WERI-Rb-1 (cell line): Measurements from ENCODE around the gene TGFBRAP1.
"Not testable (repeated sequence)": the region's sequence is repeated elsewhere in the genome, so short reads cannot be mapped to it uniquely, and the experiment has no call there.

ENCODE experiments used
- DNase-seq: peaks from one replicate; pipeline ENCODE4 v3.0.0-alpha.2; 2020
- H3K27ac ChIP-seq: fragments of 250-450 bp; sonication (Bioruptor Pico); 2 replicates; pipeline ENCODE4 v1.5.1; 2020; ENCODE audit warnings: mild to moderate bottlenecking, moderate library complexity
- H3K27me3 ChIP-seq: fragments of 250-450 bp; sonication (Bioruptor Pico); 2 replicates; pipeline ENCODE4 v1.5.1; 2021; ENCODE audit warnings: mild to moderate bottlenecking, low read depth, moderate library complexity; ENCODE audit not compliant: insufficient read depth, severe bottlenecking
- H3K36me3 ChIP-seq: fragments of 250-450 bp; sonication (Bioruptor Pico); 2 replicates; pipeline ENCODE4 v1.5.1; 2020; ENCODE audit warnings: mild to moderate bottlenecking, moderate library complexity
- H3K4me3 ChIP-seq: 2 replicates; pipeline ENCODE4 v1.5.1; 2011; ENCODE audit warnings: low read depth, mild to moderate bottlenecking, control low read depth, low read length
- H3K9me3 ChIP-seq: fragments of 250-450 bp; sonication (Bioruptor Pico); 2 replicates; pipeline ENCODE4 v1.5.1; 2021; ENCODE audit warnings: mild to moderate bottlenecking, moderate library complexity; ENCODE audit not compliant: severe bottlenecking
- CTCF ChIP-seq: IDR thresholded peaks from 2 replicates; pipeline ENCODE4 v1.5.1; 2011; ENCODE audit warnings: low read depth, mild to moderate bottlenecking, control low read depth, inconsistent platforms, low read length

The TGFBRAP1 gene

GRCh38 chr2:105257981-105258380 lies 71.6 kb downstream of the TGFBRAP1 start:
- Histone ChIP-seq H3K27ac (no peak overlapping the region), H3K4me3 (no peak overlapping the region), H3K9me3 (no peaks in the 10 kb centered on the region), H3K27me3 (no peaks in the 10 kb centered on the region), H3K36me3 (no peaks in the 10 kb centered on the region)
- DNase-seq, result no peak
- TF ChIP-seq CTCF, result no peak

- H3K4me3 ChIP-seq, result no peak overlapping the region
- DNase-seq, result no peak
- H3K9me3 ChIP-seq, result no peaks in the 10 kb centered on the region
- no peaks in the 10 kb centered on the region for H3K36me3 ChIP-seq
- no peak for TF ChIP-seq CTCF
- no peaks in the 10 kb centered on the region for H3K27me3 ChIP-seq
- no peak overlapping the region for H3K27ac ChIP-seq
Measured at GRCh38 chr2:105256431-105257047, 73.0 kb downstream of the TGFBRAP1 start.

- no peaks in the 10 kb centered on the region for H3K27me3 ChIP-seq
- TF ChIP-seq CTCF, result no peak
- H3K36me3 ChIP-seq, result no peaks in the 10 kb centered on the region
- H3K4me3 ChIP-seq, result no peak overlapping the region
- no peak for DNase-seq
- no peaks in the 10 kb centered on the region for H3K9me3 ChIP-seq
- H3K27ac ChIP-seq, result no peak overlapping the region
Measured at GRCh38 chr2:105255979-105256378, 73.6 kb downstream of the TGFBRAP1 start.

- H3K27ac ChIP-seq, result no peak overlapping the region
- no peaks in the 10 kb centered on the region for H3K27me3 ChIP-seq
- no peak for TF ChIP-seq CTCF
- DNase-seq, result no peak
- no peaks in the 10 kb centered on the region for H3K36me3 ChIP-seq
- H3K9me3 ChIP-seq, result no peaks in the 10 kb centered on the region
- H3K4me3 ChIP-seq, result no peak overlapping the region
Measured at GRCh38 chr2:105254531-105255210, 74.9 kb downstream of the TGFBRAP1 start.

- H3K36me3 ChIP-seq, result no peaks in the 10 kb centered on the region
- no peak for TF ChIP-seq CTCF
Measured at GRCh38 chr2:105252271-105252670, 77.3 kb downstream of the TGFBRAP1 start.

GRCh38 chr2:105251016-105251648 lies 78.4 kb downstream of the TGFBRAP1 start:
- H3K36me3 ChIP-seq, H3K9me3 ChIP-seq, DNase-seq, H3K27me3 ChIP-seq, H3K27ac ChIP-seq, H3K4me3 ChIP-seq: not testable (repeated sequence)

More at GRCh38 chr2:105252271-105252670, 77.3 kb downstream of the TGFBRAP1 start:
- no peak overlapping the region for H3K4me3 ChIP-seq
- H3K9me3 ChIP-seq, result peaks cover 2% of the 10 kb centered on the region
- no peak overlapping the region for H3K27ac ChIP-seq
- H3K27me3 ChIP-seq, result no peaks in the 10 kb centered on the region
- DNase-seq, result no peak
